ENCODE results near the gene LRIG3. TPM values are rescaled to one million over a fixed set of nuclear protein-coding genes. Genes with fewer than 3 reads are reported as not detected.

LRIG3 gene
- total and polyA plus RNA-seq, 2 donors (not counting 3 experiments of a cell fraction or from before 2014, with no cell fraction given), result 55.5 to 55.7 TPM

DNA sequence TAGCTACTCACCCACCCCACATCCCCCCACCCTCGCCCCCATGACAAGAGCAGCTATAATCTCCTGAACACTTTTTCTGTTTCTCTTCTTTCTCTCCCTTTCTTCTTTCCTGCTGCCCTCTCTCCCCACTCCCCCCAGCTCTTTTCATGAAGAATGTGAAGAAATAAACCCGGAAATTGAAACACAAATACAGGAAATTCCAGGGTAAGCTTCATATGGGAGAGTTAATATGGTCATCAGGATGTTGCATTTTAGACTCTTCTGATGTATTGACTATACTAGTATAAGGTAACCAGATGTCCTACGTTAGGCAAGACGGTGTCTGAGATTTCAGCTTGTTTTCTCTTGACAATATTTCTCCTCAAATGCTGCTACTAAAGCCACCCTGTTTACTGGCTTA is 41.6 kb upstream of the LRIG3 start:
- TF ChIP-seq POLR2AphosphoS5 (IDR thresholded peaks at IDR 0.05; ENCODE audit: insufficient read depth, low read depth, low read length) (peak; percentile 48), JUN (IDR thresholded peaks at IDR 0.05; ENCODE audit: borderline replicate concordance, insufficient read depth, insufficient read length, low read depth) (peak; percentile 25), POLR2A (IDR thresholded peaks at IDR 0.05; ENCODE audit: low read depth, low read length) (no peak), GATA2 (IDR thresholded peaks at IDR 0.05; ENCODE audit: insufficient read depth, insufficient read length, low read depth, low read length) (no peak)
- Histone ChIP-seq H3K79me2 (ENCODE audit: control insufficient read depth, insufficient read depth, low read length) (no peaks in the 10 kb centered on the region), H3K27ac (ENCODE audit: insufficient read depth, low read depth, low read length) (peak overlapping the region; percentile 97), H4K20me1 (replicated peaks; ENCODE audit: control insufficient read depth, extremely low read depth, insufficient read depth, low read length) (no peaks in the 10 kb centered on the region), H3K9me3 (replicated peaks; ENCODE audit: control insufficient read depth, insufficient read depth, low read length) (no peaks in the 10 kb centered on the region), H3K9me1 (replicated peaks; ENCODE audit: control insufficient read depth, extremely low read depth, insufficient read depth, low read length) (no peaks in the 10 kb centered on the region), H2AFZ (ENCODE audit: low read depth, low read length) (peak overlapping the region; percentile 90), H3K36me3 (ENCODE audit: control insufficient read depth in 2 of 2, extremely low read depth in 1 of 2, insufficient read depth in 2 of 2, low read length in 2 of 2) (no peaks in the 10 kb centered on the region), H3K4me2 (ENCODE audit: insufficient read depth, low read length) (peak overlapping the region; percentile 81), H3K4me3 (replicated peaks in 1 of 3; ENCODE audit: insufficient read depth in 1 of 3, low read depth in 1 of 3, low read length in 3 of 3) (peak overlapping the region in 1 of 3 experiments; percentile 15), H3K4me1 (ENCODE audit: control insufficient read depth, extremely low read depth, insufficient read depth, low read length) (peaks cover 18% of the 10 kb centered on the region), H3K9ac (replicated peaks; ENCODE audit: extremely low read depth, insufficient read depth, low read length) (peak overlapping the region; percentile 67), H3K27me3 (ENCODE audit: control insufficient read depth in 2 of 2, insufficient read depth in 2 of 2, low read length in 2 of 2) (no peaks in the 10 kb centered on the region)
- no TSS peak for BruUV-seq (replicated peaks)
- peak; percentile 72 for DNase-seq (ENCODE audit: low read depth, low spot score)
- intact Hi-C loops (cut with micrococcal nuclease), result loop anchor here (1.0 to 5.0 kb wide), 3 partner anchors 43 to 115 kb away; no protein-coding TSS in a partner anchor
- dilution Hi-C loops (cut with MboI; ENCODE audit: extremely low pct_ligation_motif_present, low sequenced_read_pairs), result no loop called here
- FAIRE-seq, result peak; percentile 90
- ChIA-PET CTCF (interaction anchor here (0.6 to 2.6 kb wide), 12 partner anchors 8 to 1296 kb away, joined by 3 to 19 read pairs (median 3); no protein-coding TSS in a partner anchor), POLR2A (interaction anchor here (0.5 to 0.7 kb wide), 3 partner anchors 37 to 44 kb away, joined by 3 read pairs; no protein-coding TSS in a partner anchor)

DNA sequence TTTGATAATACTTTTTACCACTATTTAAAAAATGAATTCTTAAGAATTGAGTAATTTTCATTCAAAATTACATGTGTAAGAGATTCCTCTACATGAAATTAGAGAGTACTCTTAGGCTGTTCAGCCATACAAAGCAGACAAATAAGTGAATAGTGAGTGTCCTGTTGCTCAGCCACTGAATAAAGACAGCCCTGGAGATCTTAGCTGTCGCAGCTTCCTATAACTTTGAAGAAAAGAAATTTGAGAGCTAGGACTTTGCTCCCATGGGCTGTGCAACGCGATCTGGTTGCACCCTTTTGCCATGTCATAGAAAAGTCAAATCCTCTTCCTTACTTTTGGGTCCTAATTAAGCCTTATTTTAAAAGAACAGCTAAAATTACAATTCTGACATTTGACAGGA is 40.9 kb upstream of the LRIG3 start:
- FAIRE-seq (peak; percentile 64), DNase-seq (ENCODE audit: low read depth, low spot score) (no peak)
- Histone ChIP-seq H3K9ac (replicated peaks; ENCODE audit: extremely low read depth, insufficient read depth, low read length) (no peak overlapping the region), H3K79me2 (ENCODE audit: control insufficient read depth, insufficient read depth, low read length) (no peaks in the 10 kb centered on the region), H3K27me3 (ENCODE audit: control insufficient read depth in 2 of 2, insufficient read depth in 2 of 2, low read length in 2 of 2) (no peaks in the 10 kb centered on the region), H3K9me1 (replicated peaks; ENCODE audit: control insufficient read depth, extremely low read depth, insufficient read depth, low read length) (no peaks in the 10 kb centered on the region), H4K20me1 (replicated peaks; ENCODE audit: control insufficient read depth, extremely low read depth, insufficient read depth, low read length) (no peaks in the 10 kb centered on the region), H3K4me1 (ENCODE audit: control insufficient read depth, extremely low read depth, insufficient read depth, low read length) (peaks cover 18% of the 10 kb centered on the region), H2AFZ (ENCODE audit: low read depth, low read length) (peak overlapping the region; percentile 65), H3K4me3 (replicated peaks in 1 of 3; ENCODE audit: insufficient read depth in 1 of 3, low read depth in 1 of 3, low read length in 3 of 3) (no peak overlapping the region), H3K27ac (ENCODE audit: insufficient read depth, low read depth, low read length) (peak overlapping the region; percentile 74), H3K9me3 (replicated peaks; ENCODE audit: control insufficient read depth, insufficient read depth, low read length) (no peaks in the 10 kb centered on the region), H3K4me2 (ENCODE audit: insufficient read depth, low read length) (peak overlapping the region; percentile 21), H3K36me3 (ENCODE audit: control insufficient read depth in 2 of 2, extremely low read depth in 1 of 2, insufficient read depth in 2 of 2, low read length in 2 of 2) (no peaks in the 10 kb centered on the region)
- no TSS peak for BruUV-seq (replicated peaks)
- CTCF ChIA-PET, result interaction anchor here (0.6 to 2.6 kb wide), 10 partner anchors 9 to 189 kb away, joined by 3 to 19 read pairs (median 3); no protein-coding TSS in a partner anchor
- dilution Hi-C loops (cut with MboI; ENCODE audit: extremely low pct_ligation_motif_present, low sequenced_read_pairs) (no loop called here), intact Hi-C loops (cut with micrococcal nuclease) (loop anchor here (5.0 kb wide), 1 partner anchor 116 kb away; no protein-coding TSS in a partner anchor)
- TF ChIP-seq FOS (IDR thresholded peaks at IDR 0.05; ENCODE audit: borderline replicate concordance, insufficient read depth, low read length) (no peak), GATA2 (IDR thresholded peaks at IDR 0.05; ENCODE audit: insufficient read depth, insufficient read length, low read depth, low read length) (no peak), JUN (IDR thresholded peaks at IDR 0.05; ENCODE audit: borderline replicate concordance, insufficient read depth, insufficient read length, low read depth) (no peak), POLR2AphosphoS5 (IDR thresholded peaks at IDR 0.05; ENCODE audit: insufficient read depth, low read depth, low read length) (no peak), EZH2 (IDR thresholded peaks at IDR 0.05; ENCODE audit: borderline replicate concordance, low read depth, low read length, severe bottlenecking) (no peak), POLR2A (IDR thresholded peaks at IDR 0.05; ENCODE audit: low read depth, low read length) (no peak)
- TF ChIP-seq, protein P1, sequence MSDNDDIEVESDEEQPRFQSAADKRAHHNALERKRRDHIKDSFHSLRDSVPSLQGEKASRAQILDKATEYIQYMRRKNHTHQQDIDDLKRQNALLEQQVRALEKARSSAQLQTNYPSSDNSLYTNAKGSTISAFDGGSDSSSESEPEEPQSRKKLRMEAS (IDR thresholded peaks at IDR 0.05; ENCODE audit: insufficient read depth, insufficient read length), result no peak
- TF ChIP-seq, protein P2, sequence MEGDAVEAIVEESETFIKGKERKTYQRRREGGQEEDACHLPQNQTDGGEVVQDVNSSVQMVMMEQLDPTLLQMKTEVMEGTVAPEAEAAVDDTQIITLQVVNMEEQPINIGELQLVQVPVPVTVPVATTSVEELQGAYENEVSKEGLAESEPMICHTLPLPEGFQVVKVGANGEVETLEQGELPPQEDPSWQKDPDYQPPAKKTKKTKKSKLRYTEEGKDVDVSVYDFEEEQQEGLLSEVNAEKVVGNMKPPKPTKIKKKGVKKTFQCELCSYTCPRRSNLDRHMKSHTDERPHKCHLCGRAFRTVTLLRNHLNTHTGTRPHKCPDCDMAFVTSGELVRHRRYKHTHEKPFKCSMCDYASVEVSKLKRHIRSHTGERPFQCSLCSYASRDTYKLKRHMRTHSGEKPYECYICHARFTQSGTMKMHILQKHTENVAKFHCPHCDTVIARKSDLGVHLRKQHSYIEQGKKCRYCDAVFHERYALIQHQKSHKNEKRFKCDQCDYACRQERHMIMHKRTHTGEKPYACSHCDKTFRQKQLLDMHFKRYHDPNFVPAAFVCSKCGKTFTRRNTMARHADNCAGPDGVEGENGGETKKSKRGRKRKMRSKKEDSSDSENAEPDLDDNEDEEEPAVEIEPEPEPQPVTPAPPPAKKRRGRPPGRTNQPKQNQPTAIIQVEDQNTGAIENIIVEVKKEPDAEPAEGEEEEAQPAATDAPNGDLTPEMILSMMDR (IDR thresholded peaks at IDR 0.05; ENCODE audit: extremely low read depth in 1 of 2, insufficient read depth in 1 of 2, low read depth in 1 of 2, low read length in 2 of 2), result no peak
- POLR2A ChIA-PET, result interaction anchor here (0.7 kb wide), 2 partner anchors 36 to 42 kb away, joined by 3 read pairs; no protein-coding TSS in a partner anchor

Measured in endothelial cell of umbilical vein (primary cell).